Caco-2 (cell line): ENCODE results near the gene RNF133. TPM values are rescaled to one million over a fixed set of nuclear protein-coding genes. Genes with fewer than 3 reads are reported as not detected.

Source experiments
- BruUV-seq: library from RNA; stranded (reverse); fragments of 400-500 nt; replicated peaks from 2 replicates; lab custom pipeline; 2021; lab: Mats Ljungman, UMichigan
- CTCF ChIA-PET: fragments of 300-600 bp; sonication (Branson Sonifier 250); formaldehyde crosslinking; loops from one replicate; lab custom pipeline; 2022; ENCODE audit warnings: antibody characterized with exemption; lab: Charles Lee
- POLR2A ChIA-PET: fragments of 300-600 bp; sonication (Branson Sonifier 250); formaldehyde crosslinking; loops from one replicate; lab custom pipeline; 2022; ENCODE audit warnings: antibody characterized with exemption; lab: Charles Lee
- DNase-seq, 2 experiments: peaks; one replicate each; pipeline versions ENCODE4 v3.0.0 to v3.0.0-alpha.2; 2020 to 2022
- H3K27me3 ChIP-seq: replicated peaks from 2 replicates; pipeline ENCODE4 v1.6.0; 2011; ENCODE audit warnings: low read length; ENCODE audit not compliant: control insufficient read depth, insufficient read depth
- H3K36me3 ChIP-seq: 2 replicates; pipeline ENCODE4 v1.5.1; 2011; ENCODE audit warnings: low read length; ENCODE audit not compliant: control insufficient read depth, insufficient read depth
- H3K4me1 ChIP-seq: fragments of 250-450 bp; sonication (Bioruptor Pico); 2 replicates; pipeline ENCODE4 v1.5.1; 2020; ENCODE audit warnings: mild to moderate bottlenecking
- H3K4me3 ChIP-seq: 2 replicates; pipeline ENCODE4 v1.5.1; 2011; ENCODE audit warnings: low read depth, mild to moderate bottlenecking, control low read depth, low read length
- H3K9me3 ChIP-seq: fragments of 250-450 bp; sonication (Bioruptor Pico); 2 replicates; pipeline ENCODE4 v1.5.1; 2020; ENCODE audit warnings: mild to moderate bottlenecking, moderate library complexity
- H3K27ac Mint-ChIP-seq: one replicate; pipeline ENCODE4 v1.8.0; 2022; ENCODE audit warnings: mixed read lengths; ENCODE audit not compliant: unreplicated experiment
- H3K27me3 Mint-ChIP-seq: one replicate; pipeline ENCODE4 v1.8.0; 2022; ENCODE audit warnings: mixed read lengths; ENCODE audit not compliant: insufficient read depth, unreplicated experiment
- H3K36me3 Mint-ChIP-seq: one replicate; pipeline ENCODE4 v1.8.0; 2022; ENCODE audit warnings: mild to moderate bottlenecking, mixed read lengths; ENCODE audit not compliant: insufficient read depth, unreplicated experiment
- H3K4me1 Mint-ChIP-seq: one replicate; pipeline ENCODE4 v1.8.0; 2022; ENCODE audit warnings: low read depth, mixed read lengths; ENCODE audit not compliant: unreplicated experiment
- H3K4me3 Mint-ChIP-seq: one replicate; pipeline ENCODE4 v1.8.0; 2022; ENCODE audit warnings: mild to moderate bottlenecking, moderate library complexity, mixed read lengths; ENCODE audit not compliant: unreplicated experiment
- H3K9me3 Mint-ChIP-seq: one replicate; pipeline ENCODE4 v1.8.0; 2022; ENCODE audit warnings: mixed read lengths; ENCODE audit not compliant: unreplicated experiment
- intact Hi-C: fragments of 100-400 bp; cut with micrococcal nuclease; formaldehyde crosslinking; loops from one replicate; pipeline ENCODE4 v1.10.0; 2022; ENCODE audit not compliant: unreplicated experiment
- total RNA-seq: library from RNA; stranded (reverse); gene quantifications from 2 replicates; pipeline ENCODE4 v1.2.3, GENCODE V29; 2022
- TF ChIP-seq, protein P1 (sequence below), 2 experiments: fragments of 200-600 bp in 1 of 2; IDR thresholded peaks; 1 replicate in 1 of 2; 2 replicates in 1 of 2; pipeline versions ENCODE4 v1.5.1 to v1.8.0; 2011 to 2022; ENCODE audit warnings: antibody characterized with exemption in 1 of 2, control low read depth in 1 of 2, inconsistent platforms in 1 of 2, low read depth in 1 of 2, low read length in 1 of 2, mild to moderate bottlenecking in 1 of 2, moderate library complexity in 1 of 2; ENCODE audit not compliant: insufficient read depth in 1 of 2, severe bottlenecking in 1 of 2, unreplicated experiment in 1 of 2

The RNF133 gene
- total RNA-seq, 1 experiment from 2014 or later = not detected

DNA sequence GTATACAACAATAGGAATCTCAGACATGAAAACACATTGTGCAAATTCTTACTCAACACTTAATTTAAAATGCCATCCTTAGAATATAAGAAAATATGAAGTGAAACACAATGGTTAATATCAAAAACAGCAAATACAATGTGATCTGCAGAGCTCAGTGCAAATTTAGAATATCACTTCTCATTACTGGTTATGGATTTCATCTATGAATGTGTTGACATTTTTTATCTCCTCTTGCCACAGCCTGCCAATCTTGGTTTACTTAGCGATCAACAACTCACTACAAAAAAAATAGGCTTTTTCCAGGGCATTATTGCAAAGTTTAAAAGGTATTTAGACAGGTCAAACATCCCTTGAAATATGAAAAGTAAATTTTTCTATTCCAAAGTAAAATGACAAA, 28.8 kb upstream of the RNF133 start:
- H3K4me3 ChIP-seq = no peak overlapping the region
- CTCF ChIA-PET = no interaction called here
- Mint-ChIP-seq H3K36me3 (no peaks in the 10 kb centered on the region), H3K27ac (no peak overlapping the region), H3K9me3 (no peaks in the 10 kb centered on the region), H3K27me3 (no peaks in the 10 kb centered on the region), H3K4me1 (no peaks in the 10 kb centered on the region), H3K4me3 (no peak overlapping the region)
- H3K27me3 ChIP-seq = no peaks in the 10 kb centered on the region
- H3K36me3 ChIP-seq = no peaks in the 10 kb centered on the region
- H3K9me3 ChIP-seq = no peaks in the 10 kb centered on the region
- TF ChIP-seq, protein P1, sequence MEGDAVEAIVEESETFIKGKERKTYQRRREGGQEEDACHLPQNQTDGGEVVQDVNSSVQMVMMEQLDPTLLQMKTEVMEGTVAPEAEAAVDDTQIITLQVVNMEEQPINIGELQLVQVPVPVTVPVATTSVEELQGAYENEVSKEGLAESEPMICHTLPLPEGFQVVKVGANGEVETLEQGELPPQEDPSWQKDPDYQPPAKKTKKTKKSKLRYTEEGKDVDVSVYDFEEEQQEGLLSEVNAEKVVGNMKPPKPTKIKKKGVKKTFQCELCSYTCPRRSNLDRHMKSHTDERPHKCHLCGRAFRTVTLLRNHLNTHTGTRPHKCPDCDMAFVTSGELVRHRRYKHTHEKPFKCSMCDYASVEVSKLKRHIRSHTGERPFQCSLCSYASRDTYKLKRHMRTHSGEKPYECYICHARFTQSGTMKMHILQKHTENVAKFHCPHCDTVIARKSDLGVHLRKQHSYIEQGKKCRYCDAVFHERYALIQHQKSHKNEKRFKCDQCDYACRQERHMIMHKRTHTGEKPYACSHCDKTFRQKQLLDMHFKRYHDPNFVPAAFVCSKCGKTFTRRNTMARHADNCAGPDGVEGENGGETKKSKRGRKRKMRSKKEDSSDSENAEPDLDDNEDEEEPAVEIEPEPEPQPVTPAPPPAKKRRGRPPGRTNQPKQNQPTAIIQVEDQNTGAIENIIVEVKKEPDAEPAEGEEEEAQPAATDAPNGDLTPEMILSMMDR (IDR thresholded peaks at IDR 0.05; ENCODE audit: insufficient read depth in 1 of 2, low read depth in 1 of 2, low read length in 1 of 2, severe bottlenecking in 1 of 2, unreplicated experiment in 1 of 2) = no peak
- no peak for DNase-seq
- intact Hi-C loops = no loop called here
- BruUV-seq = no TSS peak
- H3K4me1 ChIP-seq = no peaks in the 10 kb centered on the region
- POLR2A ChIA-PET = no interaction called here

DNA sequence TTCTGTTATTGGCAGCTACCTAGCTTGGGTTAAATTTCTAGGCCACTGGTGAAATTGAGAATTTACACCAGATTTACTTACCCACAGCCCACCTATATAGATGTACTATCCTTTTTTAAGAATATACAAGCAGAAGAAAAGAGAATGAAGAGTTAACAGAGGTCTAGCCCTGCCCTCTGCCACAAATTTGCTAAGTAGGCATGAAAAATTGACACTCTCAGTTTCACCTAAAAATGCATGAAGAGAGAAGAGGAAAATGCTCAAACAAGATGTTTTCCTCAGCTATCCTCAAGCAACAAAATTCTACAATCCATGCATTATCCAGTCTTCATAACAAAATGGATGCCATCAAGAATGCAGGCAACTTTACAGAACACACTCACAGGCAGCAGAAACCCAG, 28.4 kb upstream of the RNF133 start:
- CTCF ChIA-PET = no interaction called here
- intact Hi-C loops = no loop called here
- Mint-ChIP-seq H3K4me1 (no peaks in the 10 kb centered on the region), H3K4me3 (no peak overlapping the region), H3K27me3 (no peaks in the 10 kb centered on the region), H3K9me3 (no peaks in the 10 kb centered on the region), H3K36me3 (no peaks in the 10 kb centered on the region), H3K27ac (no peak overlapping the region)
- Histone ChIP-seq H3K36me3 (no peaks in the 10 kb centered on the region), H3K9me3 (no peaks in the 10 kb centered on the region), H3K4me3 (no peak overlapping the region), H3K4me1 (no peaks in the 10 kb centered on the region), H3K27me3 (no peaks in the 10 kb centered on the region)
- BruUV-seq = no TSS peak
- TF ChIP-seq, protein P1 (IDR thresholded peaks at IDR 0.05; ENCODE audit: insufficient read depth in 1 of 2, low read depth in 1 of 2, low read length in 1 of 2, severe bottlenecking in 1 of 2, unreplicated experiment in 1 of 2) = no peak
- no peak for DNase-seq
- POLR2A ChIA-PET = no interaction called here

DNA sequence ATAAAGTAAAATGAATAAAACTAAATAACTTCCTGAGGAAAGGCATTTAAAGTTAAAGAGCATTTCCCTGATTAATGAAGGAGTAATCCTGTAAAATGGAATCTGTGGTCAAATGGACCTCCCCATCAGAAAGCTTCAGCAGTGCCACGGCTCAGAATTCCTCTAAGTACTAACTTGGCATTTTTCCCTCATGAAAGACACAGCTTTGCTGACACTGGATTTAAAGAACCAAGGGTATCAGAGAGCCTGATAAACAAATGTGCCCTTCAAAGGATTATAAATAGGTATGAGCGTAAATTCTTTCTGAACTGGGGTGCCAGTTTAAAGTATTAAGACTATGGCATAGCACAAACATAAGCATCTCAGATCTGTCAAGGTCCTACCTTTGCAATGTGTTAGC, 28.0 kb upstream of the RNF133 start:
- intact Hi-C loops = no loop called here
- H3K27ac Mint-ChIP-seq = no peak overlapping the region

More for the DNA sequence above, 28.0 kb upstream of the RNF133 start:
- CTCF ChIA-PET = no interaction called here
- Histone ChIP-seq H3K36me3 (no peaks in the 10 kb centered on the region), H3K4me3 (no peak overlapping the region), H3K4me1 (no peaks in the 10 kb centered on the region), H3K9me3 (no peaks in the 10 kb centered on the region), H3K27me3 (no peaks in the 10 kb centered on the region)
- POLR2A ChIA-PET = no interaction called here
- no peaks in the 10 kb centered on the region for H3K27me3 Mint-ChIP-seq
- H3K9me3 Mint-ChIP-seq = no peaks in the 10 kb centered on the region
- no peaks in the 10 kb centered on the region for H3K36me3 Mint-ChIP-seq
- no peak for DNase-seq
- BruUV-seq = no TSS peak
- TF ChIP-seq, protein P1 (IDR thresholded peaks at IDR 0.05; ENCODE audit: insufficient read depth in 1 of 2, low read depth in 1 of 2, low read length in 1 of 2, severe bottlenecking in 1 of 2, unreplicated experiment in 1 of 2) = no peak
- H3K4me3 Mint-ChIP-seq = no peak overlapping the region
- H3K4me1 Mint-ChIP-seq = no peaks in the 10 kb centered on the region
